IMR-90 (cell line): ENCODE data around the gene IL10. TPM values are rescaled to one million over a fixed set of nuclear protein-coding genes. Genes with fewer than 3 reads are reported as not detected.

Source experiments
- ATAC-seq: fragments of 200-7000 bp; cut with Tn5 transposase; 2 replicates; pipeline ENCODE4 v1.9.1; 2020; ENCODE audit warnings: low read depth, mild to moderate bottlenecking, moderate library complexity
- BruUV-seq: library from RNA; stranded (reverse); fragments of 400-500 nt; replicated peaks from 2 replicates; lab custom pipeline; 2021; lab: Mats Ljungman, UMichigan
- CTCF ChIA-PET: fragments of 300-600 bp; formaldehyde crosslinking; extraction: SDS; loops from one replicate; lab custom pipeline; 2021; ENCODE audit warnings: antibody characterized with exemption; lab: Yijun Ruan, JAX
- POLR2A ChIA-PET: fragments of 300-600 bp; sonication (Branson Sonifier 250); formaldehyde crosslinking; loops from one replicate; lab custom pipeline; 2022; ENCODE audit warnings: antibody characterized with exemption; ENCODE audit not compliant: unreplicated experiment; lab: Charles Lee
- DNase-seq: peaks from one replicate; pipeline ENCODE4 v3.0.0; 2013
- H2AFZ ChIP-seq: replicated peaks from 2 replicates; pipeline ENCODE3; 2013; ENCODE audit warnings: low read length, mild to moderate bottlenecking; ENCODE audit not compliant: poor library complexity
- H2AK5ac ChIP-seq: 2 replicates; pipeline ENCODE4 v1.6.1; 2013; ENCODE audit warnings: low read depth, low read length, inconsistent platforms
- H2AK9ac ChIP-seq: replicated peaks from 2 replicates; pipeline ENCODE3; 2013; ENCODE audit warnings: mild to moderate bottlenecking, low read depth, low read length, moderate library complexity; ENCODE audit not compliant: poor library complexity
- H2BK120ac ChIP-seq: 2 replicates; pipeline ENCODE4 v1.6.1; 2013; ENCODE audit warnings: low read depth, low read length, inconsistent platforms
- H2BK15ac ChIP-seq: 3 replicates; pipeline ENCODE4 v1.6.1; 2013; ENCODE audit warnings: low read depth, low read length, inconsistent platforms
- H2BK20ac ChIP-seq: 2 replicates; pipeline ENCODE4 v1.6.1; 2013; ENCODE audit warnings: low read depth, mild to moderate bottlenecking, inconsistent platforms, low read length, moderate library complexity
- H2BK5ac ChIP-seq: 2 replicates; pipeline ENCODE4 v1.6.1; 2013; ENCODE audit warnings: mild to moderate bottlenecking, low read depth, low read length, inconsistent platforms; ENCODE audit not compliant: poor library complexity, severe bottlenecking
- H3K14ac ChIP-seq: replicated peaks from 2 replicates; pipeline ENCODE4 v1.6.1; 2013; ENCODE audit warnings: low read depth, low read length, inconsistent platforms
- H3K18ac ChIP-seq: 2 replicates; pipeline ENCODE4 v1.6.1; 2013; ENCODE audit warnings: low read depth, low read length, control low read depth
- H3K23ac ChIP-seq: 2 replicates; pipeline ENCODE4 v1.6.1; 2013; ENCODE audit warnings: low read depth, low read length, inconsistent platforms
- H3K27ac ChIP-seq: 2 replicates; pipeline ENCODE4 v1.5.1; 2013; ENCODE audit warnings: mild to moderate bottlenecking, control low read depth, low read length; ENCODE audit not compliant: insufficient read depth
- H3K27me3 ChIP-seq: 2 replicates; pipeline ENCODE4 v1.6.1; 2013; ENCODE audit warnings: low read length; ENCODE audit not compliant: control insufficient read depth, insufficient read depth
- H3K36me3 ChIP-seq: 2 replicates; pipeline ENCODE4 v1.6.1; 2013; ENCODE audit warnings: low read length, mixed read lengths; ENCODE audit not compliant: control insufficient read depth, insufficient read depth
- H3K4ac ChIP-seq: 2 replicates; pipeline ENCODE4 v1.6.1; 2013; ENCODE audit warnings: low read depth, low read length, inconsistent platforms
- H3K4me1 ChIP-seq: 2 replicates; pipeline ENCODE4 v1.6.1; 2013; ENCODE audit warnings: low read length, mixed read lengths; ENCODE audit not compliant: control insufficient read depth, insufficient read depth
- H3K4me2 ChIP-seq: 2 replicates; pipeline ENCODE4 v1.6.1; 2013; ENCODE audit warnings: low read depth, mild to moderate bottlenecking, control low read depth, low read length, moderate library complexity
- H3K4me3 ChIP-seq: 2 replicates; pipeline ENCODE4 v1.5.1; 2013; ENCODE audit warnings: low read depth, mild to moderate bottlenecking, control low read depth, low read length, moderate library complexity; ENCODE audit not compliant: insufficient read depth
- H3K56ac ChIP-seq: 2 replicates; pipeline ENCODE4 v1.6.1; 2013; ENCODE audit warnings: low read length, inconsistent platforms; ENCODE audit not compliant: insufficient read depth; ENCODE audit errors: extremely low read depth
- H3K79me1 ChIP-seq, 2 experiments: 2 replicates each; pipeline ENCODE4 v1.6.1; 2013; ENCODE audit warnings: low read length in 2 of 2, inconsistent platforms in 1 of 2, low read depth in 1 of 2
- H3K9ac ChIP-seq: 2 replicates; pipeline ENCODE4 v1.6.1; 2013; ENCODE audit warnings: low read depth, low read length, control low read depth
- H3K9me1 ChIP-seq: 2 replicates; pipeline ENCODE4 v1.6.1; 2013; ENCODE audit warnings: low read length, inconsistent platforms; ENCODE audit not compliant: insufficient read depth
- H3K9me3 ChIP-seq: 2 replicates; pipeline ENCODE4 v1.6.1; 2013; ENCODE audit warnings: low read length; ENCODE audit not compliant: control insufficient read depth, insufficient read depth
- H4K20me1 ChIP-seq: 2 replicates; pipeline ENCODE4 v1.6.1; 2013; ENCODE audit warnings: low read length, inconsistent platforms; ENCODE audit not compliant: insufficient read depth
- H4K5ac ChIP-seq: 2 replicates; pipeline ENCODE4 v1.6.1; 2013; ENCODE audit warnings: mild to moderate bottlenecking, low read depth, low read length, control low read depth
- H4K8ac ChIP-seq, 2 experiments: 2 replicates each; pipeline ENCODE4 v1.6.1; 2013; ENCODE audit warnings: low read depth in 2 of 2, low read length in 2 of 2, control low read depth in 1 of 2, inconsistent platforms in 1 of 2
- H4K91ac ChIP-seq: 2 replicates; pipeline ENCODE4 v1.6.1; 2013; ENCODE audit warnings: low read depth, low read length, inconsistent platforms; ENCODE audit not compliant: insufficient read depth
- MAFK ChIP-seq: IDR thresholded peaks from 2 replicates; pipeline ENCODE4 v1.6.1; 2012; ENCODE audit warnings: low read depth, low read length, improper control_type of control experiment
- MXI1 ChIP-seq: IDR thresholded peaks from 2 replicates; pipeline ENCODE4 v1.6.1; 2012; ENCODE audit warnings: low read depth, mild to moderate bottlenecking, low read length, moderate library complexity, borderline replicate concordance
- RCOR1 ChIP-seq: IDR thresholded peaks from 2 replicates; pipeline ENCODE4 v1.6.1; 2012; ENCODE audit warnings: mild to moderate bottlenecking, low read length, improper control_type of control experiment; ENCODE audit not compliant: insufficient replicate concordance
- WGBS, 2 experiments: methylation state at CpG; one replicate each; pipeline versions ENCODE4 v1.1.5 to v1.1.7; 2013; ENCODE audit warnings: missing lambda C conversion rate in 2 of 2; ENCODE audit not compliant: insufficient read length in 1 of 2; ENCODE audit errors: extremely low coverage in 2 of 2; 5-methylcytosine and 5-hydroxymethylcytosine counted together
- dilution Hi-C: fragments of 300-500 bp; cut with HindIII; formaldehyde crosslinking; loops from one replicate; pipeline ENCODE4 v1.14.3; 2018; ENCODE audit warnings: low sequenced_read_pairs; ENCODE audit not compliant: unreplicated experiment
- in situ Hi-C: fragments of 300-500 bp; cut with MboI; formaldehyde crosslinking; loops from 3 replicates; pipeline ENCODE4 v1.14.3; 2019; ENCODE audit warnings: low sequenced_read_pairs, inconsistent platforms, mixed read lengths
- intact Hi-C: fragments of 100-400 bp; cut with micrococcal nuclease; formaldehyde crosslinking; loops from 2 replicates; pipeline ENCODE4 v1.10.0; 2022
- polyA plus RNA-seq, 3 experiments: library from polyadenylated mRNA; depleted of rRNA; stranded (reverse); fragments of >200 nt; gene quantifications; 2 replicates each; pipeline ENCODE4 v1.2.3, GENCODE V29; 2012; ENCODE audit warnings: low replicate concordance in 1 of 3
- total RNA-seq: library from RNA; depleted of rRNA; stranded (reverse); fragments of >200 nt; gene quantifications from 2 replicates; pipeline ENCODE4 v1.2.3, GENCODE V29; 2012
- TF ChIP-seq, protein P1 (sequence below): fragments of 150-350 bp; IDR thresholded peaks from 2 replicates; pipeline ENCODE4 v1.6.1; 2017; ENCODE audit warnings: mild to moderate bottlenecking, antibody characterized with exemption, low read length, low read depth
- TF ChIP-seq, protein P2 (sequence below): fragments of 150-350 bp; IDR thresholded peaks from 2 replicates; pipeline ENCODE4 v1.6.1; 2016; ENCODE audit warnings: low read depth, mild to moderate bottlenecking, low read length, moderate library complexity, borderline replicate concordance

IL10 gene
- total and polyA plus RNA-seq, 2 of the 4 experiments (the other 2 are of a cell fraction), result not detected

DNA sequence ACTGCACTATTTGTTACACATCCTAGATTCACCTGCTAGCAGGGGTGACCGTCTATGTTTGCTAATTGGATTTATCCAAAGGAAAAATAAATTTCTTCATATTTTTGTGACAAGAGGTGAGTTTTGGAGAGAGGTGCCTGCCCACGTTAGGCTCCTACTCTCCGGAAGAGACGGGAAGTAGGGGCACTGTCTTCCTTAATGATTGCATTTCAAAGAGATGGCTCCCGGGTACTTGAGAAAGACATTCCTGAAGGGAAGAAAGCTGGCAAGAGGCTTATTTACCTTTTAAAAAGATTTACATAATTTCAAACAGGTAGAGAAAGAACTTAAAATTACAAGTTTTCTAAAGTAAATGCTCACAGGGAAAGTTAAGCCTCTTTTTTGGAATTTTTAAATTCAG is 20.4 kb downstream of the IL10 start:
- Histone ChIP-seq H3K23ac (no peak overlapping the region), H3K9me1 (peaks cover 14% of the 10 kb centered on the region), H4K91ac (no peak overlapping the region), H2AK5ac (0 out of 2 replicates have a peak overlapping the region, but pooled peaks have one; percentile 27), H3K27me3 (no peaks in the 10 kb centered on the region), H3K18ac (no peak overlapping the region), H3K79me1 (no peaks in the 10 kb centered on the region), H3K9ac (no peak overlapping the region), H2BK5ac (no peak overlapping the region), H3K56ac (no peak overlapping the region), H3K4me1 (peaks cover 1% of the 10 kb centered on the region; the same call in 1 of the 2 replicates), H2BK15ac (no peak overlapping the region), H3K36me3 (no peaks in the 10 kb centered on the region), H2AK9ac (no peak overlapping the region), H4K20me1 (no peaks in the 10 kb centered on the region), H2AFZ (no peak overlapping the region), H4K8ac (no peak overlapping the region), H3K4me3 (no peak overlapping the region), H3K27ac (no peak overlapping the region), H3K4ac (no peak overlapping the region), H2BK120ac (no peak overlapping the region), H3K9me3 (no peaks in the 10 kb centered on the region; the same call in 1 of the 2 replicates), H3K4me2 (no peak overlapping the region), H2BK20ac (no peak overlapping the region), H3K14ac (no peak overlapping the region), H4K5ac (no peak overlapping the region)
- DNase-seq, result no peak
- WGBS, 2 experiments, result 40% methylated on average over 1 of the region's 5 CpGs; no CpG with 5 or more reads in 1 of the 2 experiments
- in situ Hi-C loops (no loop called here), dilution Hi-C loops (no loop called here), intact Hi-C loops (loop anchor here (10.0 kb wide), 1 partner anchor 323 kb away; no protein-coding TSS in a partner anchor)
- no peak for TF ChIP-seq MXI1
- no peak for TF ChIP-seq RCOR1
- TF ChIP-seq, protein P1, sequence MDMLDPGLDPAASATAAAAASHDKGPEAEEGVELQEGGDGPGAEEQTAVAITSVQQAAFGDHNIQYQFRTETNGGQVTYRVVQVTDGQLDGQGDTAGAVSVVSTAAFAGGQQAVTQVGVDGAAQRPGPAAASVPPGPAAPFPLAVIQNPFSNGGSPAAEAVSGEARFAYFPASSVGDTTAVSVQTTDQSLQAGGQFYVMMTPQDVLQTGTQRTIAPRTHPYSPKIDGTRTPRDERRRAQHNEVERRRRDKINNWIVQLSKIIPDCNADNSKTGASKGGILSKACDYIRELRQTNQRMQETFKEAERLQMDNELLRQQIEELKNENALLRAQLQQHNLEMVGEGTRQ, result no peak
- no peak for TF ChIP-seq MAFK
- TF ChIP-seq, protein P2, sequence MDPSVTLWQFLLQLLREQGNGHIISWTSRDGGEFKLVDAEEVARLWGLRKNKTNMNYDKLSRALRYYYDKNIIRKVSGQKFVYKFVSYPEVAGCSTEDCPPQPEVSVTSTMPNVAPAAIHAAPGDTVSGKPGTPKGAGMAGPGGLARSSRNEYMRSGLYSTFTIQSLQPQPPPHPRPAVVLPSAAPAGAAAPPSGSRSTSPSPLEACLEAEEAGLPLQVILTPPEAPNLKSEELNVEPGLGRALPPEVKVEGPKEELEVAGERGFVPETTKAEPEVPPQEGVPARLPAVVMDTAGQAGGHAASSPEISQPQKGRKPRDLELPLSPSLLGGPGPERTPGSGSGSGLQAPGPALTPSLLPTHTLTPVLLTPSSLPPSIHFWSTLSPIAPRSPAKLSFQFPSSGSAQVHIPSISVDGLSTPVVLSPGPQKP, result no peak
- BruUV-seq, result no TSS peak
- no peak for ATAC-seq
- ChIA-PET POLR2A (no interaction called here), CTCF (no interaction called here)
